C4-2B (cell line): Measurements from ENCODE around the gene MROH7.

ENCODE experiments used
- ZFX ChIP-seq: fragments of 450-650 bp; IDR thresholded peaks from 2 replicates; pipeline ENCODE4 v1.6.1; 2017
- TF ChIP-seq, protein P1 (sequence below): fragments of 450-650 bp; conservative IDR thresholded peaks from 2 replicates; pipeline ENCODE4 v1.5.1; 2017; ENCODE audit warnings: mild to moderate bottlenecking

DNA sequence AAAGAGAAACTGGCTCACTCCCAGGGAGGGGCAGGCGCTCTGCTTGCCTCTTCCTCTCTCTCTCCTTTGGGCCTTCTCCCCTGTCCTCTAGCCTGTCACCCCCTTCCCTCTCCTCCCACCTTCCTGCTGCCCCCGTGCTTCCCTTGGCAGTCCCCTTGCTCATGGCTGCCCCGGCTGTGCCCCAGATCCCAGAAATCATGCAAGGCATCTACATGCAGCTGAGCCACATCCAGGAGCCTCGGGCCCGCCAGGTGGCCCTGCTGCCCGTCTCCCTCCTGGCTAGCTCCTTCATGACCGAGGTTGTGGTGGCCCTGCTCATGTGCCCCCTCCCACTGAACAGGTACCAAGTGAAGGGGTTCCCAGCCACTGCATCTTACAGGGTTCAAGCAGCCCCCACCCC is 38.1 kb downstream of the MROH7 start:
- TF ChIP-seq, protein P1, sequence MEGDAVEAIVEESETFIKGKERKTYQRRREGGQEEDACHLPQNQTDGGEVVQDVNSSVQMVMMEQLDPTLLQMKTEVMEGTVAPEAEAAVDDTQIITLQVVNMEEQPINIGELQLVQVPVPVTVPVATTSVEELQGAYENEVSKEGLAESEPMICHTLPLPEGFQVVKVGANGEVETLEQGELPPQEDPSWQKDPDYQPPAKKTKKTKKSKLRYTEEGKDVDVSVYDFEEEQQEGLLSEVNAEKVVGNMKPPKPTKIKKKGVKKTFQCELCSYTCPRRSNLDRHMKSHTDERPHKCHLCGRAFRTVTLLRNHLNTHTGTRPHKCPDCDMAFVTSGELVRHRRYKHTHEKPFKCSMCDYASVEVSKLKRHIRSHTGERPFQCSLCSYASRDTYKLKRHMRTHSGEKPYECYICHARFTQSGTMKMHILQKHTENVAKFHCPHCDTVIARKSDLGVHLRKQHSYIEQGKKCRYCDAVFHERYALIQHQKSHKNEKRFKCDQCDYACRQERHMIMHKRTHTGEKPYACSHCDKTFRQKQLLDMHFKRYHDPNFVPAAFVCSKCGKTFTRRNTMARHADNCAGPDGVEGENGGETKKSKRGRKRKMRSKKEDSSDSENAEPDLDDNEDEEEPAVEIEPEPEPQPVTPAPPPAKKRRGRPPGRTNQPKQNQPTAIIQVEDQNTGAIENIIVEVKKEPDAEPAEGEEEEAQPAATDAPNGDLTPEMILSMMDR: no peak
- TF ChIP-seq ZFX: no peak
